ENCODE data around the gene PAPPA2. TPM values are rescaled to one million over a fixed set of nuclear protein-coding genes. Genes with fewer than 3 reads are reported as not detected.

The PAPPA2 gene
- total RNA-seq, 1 experiment from 2014 or later, result 0.81 TPM

DNA sequence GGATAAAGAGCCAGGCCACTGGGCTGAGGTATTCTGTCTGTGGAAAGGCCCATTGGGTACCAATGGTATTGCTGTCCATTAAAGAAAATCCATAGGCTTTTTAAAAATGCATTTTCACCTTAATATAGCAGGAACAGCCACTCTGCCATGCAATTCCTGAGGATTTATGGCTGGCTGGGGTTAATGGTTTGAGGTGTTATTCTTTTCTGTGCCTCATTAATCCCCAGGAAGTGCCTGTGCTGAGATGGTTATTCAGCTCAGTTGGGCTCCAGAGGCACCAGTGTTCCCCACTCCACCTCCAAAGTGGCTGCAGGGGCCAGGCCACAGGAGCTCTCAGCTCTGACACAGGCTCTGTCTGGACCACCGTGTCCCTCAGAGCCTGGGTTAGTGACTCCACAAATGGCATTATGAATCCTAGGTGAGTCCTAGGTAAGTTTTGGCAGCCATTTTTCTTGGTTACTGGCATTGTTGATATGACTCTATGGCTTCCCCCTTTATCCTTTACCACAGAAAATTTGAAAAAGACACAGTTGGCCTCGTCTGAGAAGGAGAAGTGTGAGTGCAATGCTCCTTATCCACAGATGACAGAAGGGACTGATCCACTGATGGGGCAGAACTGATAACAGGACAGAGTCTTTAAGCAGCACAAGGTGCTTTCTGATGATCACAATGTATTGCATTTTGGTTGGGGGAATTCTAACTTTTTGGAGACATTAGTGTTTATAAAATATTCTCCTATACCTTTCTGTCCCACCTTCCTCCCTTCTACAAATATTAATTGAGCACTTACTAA, 2.2 kb upstream of the PAPPA2 start:
- no peaks in the 10 kb centered on the region for H3K23me2 ChIP-seq (ENCODE audit: insufficient read length, low read depth, low read length, poor library complexity, severe bottlenecking)
- Mint-ChIP-seq H3K27ac (no peak overlapping the region), H3K9me3 (peaks cover 5 to 16% of the 10 kb centered on the region in 2 experiments), H3K4me1 (0 out of 4 replicates have a peak, but pooled peaks cover 0 to 3% of the 10 kb centered on the region in 2 experiments), H3K36me3 (ENCODE audit: insufficient read depth in 1 of 3, low read depth in 3 of 3) (peaks cover 0 to 3% (median 2%) of the 10 kb centered on the region in 3 experiments; a peak in 4 of 7 replicates), H3K4me3 (no peak overlapping the region), H3K27me3 (ENCODE audit: low read depth) (peaks cover 2% of the 10 kb centered on the region; the same call in 1 of the 2 replicates)
- H2BK5ac ChIP-seq (ENCODE audit: insufficient read length, low read length), result no peak overlapping the region
- no peak overlapping the region for H3K23ac ChIP-seq (ENCODE audit: insufficient read length, low read depth, low read length)
- H3K4me1 ChIP-seq (ENCODE audit: insufficient read depth, low read length), result no peaks in the 10 kb centered on the region; the same call in 1 of the 2 replicates
- TF ChIP-seq, protein P1, sequence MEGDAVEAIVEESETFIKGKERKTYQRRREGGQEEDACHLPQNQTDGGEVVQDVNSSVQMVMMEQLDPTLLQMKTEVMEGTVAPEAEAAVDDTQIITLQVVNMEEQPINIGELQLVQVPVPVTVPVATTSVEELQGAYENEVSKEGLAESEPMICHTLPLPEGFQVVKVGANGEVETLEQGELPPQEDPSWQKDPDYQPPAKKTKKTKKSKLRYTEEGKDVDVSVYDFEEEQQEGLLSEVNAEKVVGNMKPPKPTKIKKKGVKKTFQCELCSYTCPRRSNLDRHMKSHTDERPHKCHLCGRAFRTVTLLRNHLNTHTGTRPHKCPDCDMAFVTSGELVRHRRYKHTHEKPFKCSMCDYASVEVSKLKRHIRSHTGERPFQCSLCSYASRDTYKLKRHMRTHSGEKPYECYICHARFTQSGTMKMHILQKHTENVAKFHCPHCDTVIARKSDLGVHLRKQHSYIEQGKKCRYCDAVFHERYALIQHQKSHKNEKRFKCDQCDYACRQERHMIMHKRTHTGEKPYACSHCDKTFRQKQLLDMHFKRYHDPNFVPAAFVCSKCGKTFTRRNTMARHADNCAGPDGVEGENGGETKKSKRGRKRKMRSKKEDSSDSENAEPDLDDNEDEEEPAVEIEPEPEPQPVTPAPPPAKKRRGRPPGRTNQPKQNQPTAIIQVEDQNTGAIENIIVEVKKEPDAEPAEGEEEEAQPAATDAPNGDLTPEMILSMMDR (conservative IDR thresholded peaks at IDR 0.05), result no peak
- H3K27me3 ChIP-seq (ENCODE audit: insufficient read depth, low read length), result no peaks in the 10 kb centered on the region
- H3K79me1 ChIP-seq (ENCODE audit: insufficient read depth, low read depth, low read length, poor library complexity, severe bottlenecking), result no peaks in the 10 kb centered on the region
- H2AK5ac ChIP-seq (ENCODE audit: insufficient read length, low read length), result no peak overlapping the region
- H3K56ac ChIP-seq (ENCODE audit: insufficient read length, low read depth, low read length), result no peak overlapping the region
- no peak overlapping the region for H3K4ac ChIP-seq (ENCODE audit: low read depth, low read length)
- DNase-seq, result no peak
- H4K5ac ChIP-seq (ENCODE audit: insufficient read length, low read depth, low read length), result no peak overlapping the region
- no peak overlapping the region for H3T11ph ChIP-seq (ENCODE audit: low read length)
- H3K14ac ChIP-seq (ENCODE audit: insufficient read depth, low read length), result no peak overlapping the region
- no peaks in the 10 kb centered on the region for H4K20me1 ChIP-seq (ENCODE audit: control insufficient read depth, insufficient read depth, insufficient read length)
- no peaks in the 10 kb centered on the region for H3K9me3 ChIP-seq (ENCODE audit: control insufficient read depth, low read depth, low read length)
- H3K18ac ChIP-seq (ENCODE audit: insufficient read length, low read depth, low read length), result no peak overlapping the region
- no peak overlapping the region for H2BK15ac ChIP-seq (ENCODE audit: low read depth, low read length)
- no peak overlapping the region for H2BK12ac ChIP-seq (ENCODE audit: insufficient read length, low read depth, low read length)
- no peak overlapping the region for H3K27ac ChIP-seq (ENCODE audit: insufficient read length, low read depth, low read length)
- H2BK20ac ChIP-seq (ENCODE audit: low read depth, low read length, poor library complexity, severe bottlenecking), result no peak overlapping the region
- H4K8ac ChIP-seq (replicated peaks; ENCODE audit: insufficient read length, low read depth, low read length), result no peak overlapping the region
- H2BK120ac ChIP-seq (ENCODE audit: low read depth, low read length, poor library complexity, severe bottlenecking), result no peak overlapping the region
- no peak overlapping the region for H3K9ac ChIP-seq (ENCODE audit: extremely low read depth, insufficient read length, low read length)
- whole genome bisulfite sequencing (ENCODE audit: extremely low coverage, insufficient read length, low lambda C conversion rate), result no CpG with 5 or more reads among the region's 2 CpGs
- no peak overlapping the region for H2AFZ ChIP-seq (ENCODE audit: low read length)
- no peak overlapping the region for H4K91ac ChIP-seq (ENCODE audit: insufficient read length, low read depth, low read length)
- no peak overlapping the region for H3K4me2 ChIP-seq (ENCODE audit: insufficient read depth, insufficient read length, low read length)
- H3K79me2 ChIP-seq (ENCODE audit: insufficient read depth, low read length), result no peaks in the 10 kb centered on the region
